HepG2 (cell line): ENCODE data around the gene KIAA0930. TPM values are rescaled to one million over a fixed set of nuclear protein-coding genes. Genes with fewer than 3 reads are reported as not detected.

Experiments
- BCL6 ChIP-seq: IDR thresholded peaks from 2 replicates; pipeline ENCODE4 v1.6.1; 2016; ENCODE audit warnings: missing genetic modification reagents, missing compliant biosample characterization
- CREBL2 ChIP-seq: sonication (generic); formaldehyde crosslinking; IDR thresholded peaks from 2 replicates; pipeline ENCODE4 v1.8.1; 2023; ENCODE audit warnings: missing genetic modification reagents, mild to moderate bottlenecking, borderline replicate concordance
- DRAP1 ChIP-seq: IDR thresholded peaks from 2 replicates; pipeline ENCODE4 v1.6.1; 2016; ENCODE audit warnings: missing genetic modification reagents, missing compliant biosample characterization
- E2F1 ChIP-seq: sonication (generic); formaldehyde crosslinking; IDR thresholded peaks from 2 replicates; pipeline ENCODE4 v1.5.0; 2020; ENCODE audit warnings: missing genetic modification reagents
- ERF ChIP-seq: IDR thresholded peaks from 2 replicates; pipeline ENCODE4 v1.6.1; 2018; ENCODE audit warnings: missing biosample characterization, missing genetic modification reagents
- FOXP1 ChIP-seq, 2 experiments: fragments of 450-650 bp in 1 of 2; IDR thresholded peaks; 2 replicates each; pipeline ENCODE4 v1.6.1; 2017 to 2018; ENCODE audit warnings: antibody characterized with exemption in 1 of 2
- HHEX ChIP-seq: IDR thresholded peaks from 2 replicates; pipeline ENCODE4 v1.6.1; 2016; ENCODE audit warnings: control low read depth
- MIER2 ChIP-seq: IDR thresholded peaks from 2 replicates; pipeline ENCODE4 v1.6.1; 2016; ENCODE audit warnings: missing biosample characterization, missing genetic modification reagents
- MXD3 ChIP-seq: IDR thresholded peaks from 2 replicates; pipeline ENCODE4 v1.6.1; 2016; ENCODE audit warnings: mild to moderate bottlenecking, missing biosample characterization, missing genetic modification reagents
- NR2C2 ChIP-seq: sonication (generic); formaldehyde crosslinking; IDR thresholded peaks from 2 replicates; pipeline ENCODE4 v1.4.0; 2020; ENCODE audit warnings: missing genetic modification reagents, mild to moderate bottlenecking, moderate library complexity, borderline replicate concordance
- PLRG1 ChIP-seq: fragments of 450-650 bp; conservative IDR thresholded peaks from 2 replicates; pipeline ENCODE4 v1.6.1; 2016
- THAP7 ChIP-seq: sonication (generic); formaldehyde crosslinking; IDR thresholded peaks from 2 replicates; pipeline ENCODE4 v1.8.1; 2023; ENCODE audit warnings: mild to moderate bottlenecking, missing genetic modification reagents
- TRIM24 ChIP-seq: sonication (generic); formaldehyde crosslinking; IDR thresholded peaks from 2 replicates; pipeline ENCODE4 v1.8.0; 2022; ENCODE audit warnings: mild to moderate bottlenecking, missing genetic modification reagents
- WIZ ChIP-seq: sonication (generic); formaldehyde crosslinking; IDR thresholded peaks from 2 replicates; pipeline ENCODE4 v1.5.1; 2020; ENCODE audit warnings: mild to moderate bottlenecking, missing genetic modification reagents
- ZBTB4 ChIP-seq: sonication (generic); formaldehyde crosslinking; IDR thresholded peaks from 2 replicates; pipeline ENCODE4 v1.4.0; 2020; ENCODE audit warnings: missing genetic modification reagents, mild to moderate bottlenecking, borderline replicate concordance
- ZNF180 ChIP-seq: sonication (generic); formaldehyde crosslinking; IDR thresholded peaks from 2 replicates; pipeline ENCODE4 v1.4.0; 2020; ENCODE audit warnings: low read depth, missing genetic modification reagents, borderline replicate concordance
- ZNF382 ChIP-seq: sonication (generic); formaldehyde crosslinking; IDR thresholded peaks from 2 replicates; pipeline ENCODE4 v1.5.0; 2020; ENCODE audit warnings: missing genetic modification reagents, mild to moderate bottlenecking, borderline replicate concordance
- ZNF430 ChIP-seq: sonication (generic); formaldehyde crosslinking; IDR thresholded peaks from 2 replicates; pipeline ENCODE4 v1.9.0; 2021; ENCODE audit warnings: mild to moderate bottlenecking, missing genetic modification reagents
- ZNF431 ChIP-seq: sonication (generic); formaldehyde crosslinking; IDR thresholded peaks from 2 replicates; pipeline ENCODE4 v1.9.0; 2022; ENCODE audit warnings: missing genetic modification reagents, low read depth, mild to moderate bottlenecking, borderline replicate concordance
- ZNF446 ChIP-seq: sonication (generic); formaldehyde crosslinking; IDR thresholded peaks from 2 replicates; pipeline ENCODE4 v1.5.0; 2020; ENCODE audit warnings: mild to moderate bottlenecking, missing genetic modification reagents
- ZNF704 ChIP-seq: sonication (generic); formaldehyde crosslinking; IDR thresholded peaks from 2 replicates; pipeline ENCODE4 v1.8.1; 2023; ENCODE audit warnings: mild to moderate bottlenecking, inconsistent platforms, moderate library complexity, missing genetic modification reagents, borderline replicate concordance
- polyA plus RNA-seq, 8 experiments: library from polyadenylated mRNA; depleted of rRNA in 3 of 8; stranded (reverse) in 7 of 8; unstranded in 1 of 8; fragments of >200 nt; fragmentation: Illumina TruSeq in 4 of 8; extraction: Trizol in 4 of 8; gene quantifications; 2 replicates each; pipeline versions ENCODE4 v1.2.1 to v1.2.3, GENCODE V29; 2011 to 2016; ENCODE audit warnings: low read depth in 4 of 8, missing spikeins in 1 of 8, mixed read lengths in 1 of 8; ENCODE audit not compliant: insufficient read depth in 1 of 8
- total RNA-seq, 5 experiments: library from RNA; depleted of rRNA; stranded (reverse); fragments of >200 nt; fragmentation: Illumina TruSeq; extraction: Trizol; gene quantifications; 2 replicates each; pipeline ENCODE4 v1.2.3, GENCODE V29; 2016; ENCODE audit warnings: low read depth in 1 of 5

KIAA0930 gene
- total and polyA plus RNA-seq, 2 of the 13 experiments (the other 11 are each of a cell fraction or from before 2014, with no cell fraction given) = 27.0 to 38.2 TPM

- TF ChIP-seq ZBTB4 (CRISPR knock-in tag) = no peak
- TF ChIP-seq CREBL2 (CRISPR knock-in tag) = no peak
- TF ChIP-seq ZNF382 (CRISPR knock-in tag) = no peak
- 0 out of 2 replicates have a peak, but pooled peaks have one; percentile 17 for TF ChIP-seq ZNF431
- TF ChIP-seq NR2C2 = no peak
- TF ChIP-seq ZNF180 (CRISPR knock-in tag) = no peak
- TF ChIP-seq HHEX (CRISPR knock-in tag) = no peak
- peak; percentile 62; the same call in 1 of the 2 replicates for TF ChIP-seq THAP7
- TF ChIP-seq BCL6 (CRISPR knock-in tag) = no peak
- TF ChIP-seq E2F1 (CRISPR knock-in tag) = 0 out of 2 replicates have a peak, but pooled peaks have one; percentile 21
- TF ChIP-seq FOXP1 (IDR thresholded peaks at IDR 0.05) = no peak
- peak; percentile 57 for TF ChIP-seq FOXP1 (CRISPR knock-in tag; IDR thresholded peaks at IDR 0.05)
- no peak for TF ChIP-seq ZNF430
- TF ChIP-seq DRAP1 (CRISPR knock-in tag) = peak; percentile 83
- TF ChIP-seq TRIM24 (CRISPR knock-in tag) = no peak
- TF ChIP-seq MIER2 (CRISPR knock-in tag) = no peak
- no peak; the same call in 1 of the 2 replicates for TF ChIP-seq ERF (CRISPR knock-in tag)
- no peak for TF ChIP-seq PLRG1
- peak; percentile 40; the same call in 1 of the 2 replicates for TF ChIP-seq ZNF446 (CRISPR knock-in tag)
- TF ChIP-seq MXD3 (CRISPR knock-in tag) = no peak
- no peak; the same call in 1 of the 2 replicates for TF ChIP-seq ZNF704 (CRISPR knock-in tag)
- TF ChIP-seq WIZ (CRISPR knock-in tag) = no peak
Measured at GRCh38 chr22:45246060-45246985, 5.6 kb upstream of the KIAA0930 start (continued).
